Measurements from ENCODE around the gene DUSP15.

- TF ChIP-seq CTCF (IDR thresholded peaks at IDR 0.05; ENCODE audit: low read depth, low read length) (no peak), POLR2A (IDR thresholded peaks at IDR 0.05; ENCODE audit: extremely low read depth, insufficient read length) (no peak)
These were observed 16.8 kb downstream of the DUSP15 start for GRCh38 chr20:31853481-31853880.

All from NB4 (cell line).